Measurements from ENCODE around the gene DAAM1. TPM values are rescaled to one million over a fixed set of nuclear protein-coding genes. Genes with fewer than 3 reads are reported as not detected.

Gene DAAM1
- total RNA-seq, 2 donors from 2014 or later: 61.4 to 67.0 TPM

DNA sequence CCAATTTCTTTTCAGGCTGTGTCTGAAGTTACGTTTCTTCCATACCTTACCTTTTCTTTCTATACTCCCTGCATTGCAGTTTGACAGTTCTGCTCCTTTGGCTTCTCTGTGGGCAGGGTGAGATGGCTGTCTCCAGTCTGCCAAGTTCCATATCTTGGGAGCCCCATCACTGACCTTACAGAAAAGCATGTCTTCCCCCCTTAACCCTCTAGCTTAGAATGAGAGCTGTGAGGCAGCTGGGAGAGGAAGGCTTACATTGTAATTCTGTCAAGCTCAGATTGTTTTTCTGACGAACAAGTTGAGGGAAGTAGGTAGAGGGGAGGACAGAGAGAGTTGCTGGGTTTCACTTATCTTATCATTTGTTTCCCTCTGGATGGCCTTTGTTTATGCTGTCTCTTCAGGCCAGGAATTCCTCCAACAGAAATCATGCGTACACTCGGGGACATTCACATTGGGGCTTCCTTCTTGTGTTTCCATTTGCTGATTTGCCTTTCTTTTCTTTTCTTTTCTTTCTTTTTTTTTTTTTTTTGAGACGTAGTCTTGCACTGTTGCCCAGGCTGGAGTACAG, 9.3 kb downstream of the DAAM1 start:
- peaks cover 0 to 74% of the 10 kb centered on the region in 2 donors for H3K4me1 ChIP-seq
- TF ChIP-seq, protein P1, sequence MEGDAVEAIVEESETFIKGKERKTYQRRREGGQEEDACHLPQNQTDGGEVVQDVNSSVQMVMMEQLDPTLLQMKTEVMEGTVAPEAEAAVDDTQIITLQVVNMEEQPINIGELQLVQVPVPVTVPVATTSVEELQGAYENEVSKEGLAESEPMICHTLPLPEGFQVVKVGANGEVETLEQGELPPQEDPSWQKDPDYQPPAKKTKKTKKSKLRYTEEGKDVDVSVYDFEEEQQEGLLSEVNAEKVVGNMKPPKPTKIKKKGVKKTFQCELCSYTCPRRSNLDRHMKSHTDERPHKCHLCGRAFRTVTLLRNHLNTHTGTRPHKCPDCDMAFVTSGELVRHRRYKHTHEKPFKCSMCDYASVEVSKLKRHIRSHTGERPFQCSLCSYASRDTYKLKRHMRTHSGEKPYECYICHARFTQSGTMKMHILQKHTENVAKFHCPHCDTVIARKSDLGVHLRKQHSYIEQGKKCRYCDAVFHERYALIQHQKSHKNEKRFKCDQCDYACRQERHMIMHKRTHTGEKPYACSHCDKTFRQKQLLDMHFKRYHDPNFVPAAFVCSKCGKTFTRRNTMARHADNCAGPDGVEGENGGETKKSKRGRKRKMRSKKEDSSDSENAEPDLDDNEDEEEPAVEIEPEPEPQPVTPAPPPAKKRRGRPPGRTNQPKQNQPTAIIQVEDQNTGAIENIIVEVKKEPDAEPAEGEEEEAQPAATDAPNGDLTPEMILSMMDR (IDR thresholded peaks at IDR 0.05): no peak
- no peaks in the 10 kb centered on the region for H3K9me3 ChIP-seq
- H3K36me3 ChIP-seq: no peaks in the 10 kb centered on the region
- H3K4me3 ChIP-seq: no peak overlapping the region
- H3K27ac ChIP-seq: peak overlapping the region; percentile 66 to 81
- DNase-seq (ENCODE audit: low spot score): no peak
- no peaks in the 10 kb centered on the region for H3K27me3 ChIP-seq

DNA sequence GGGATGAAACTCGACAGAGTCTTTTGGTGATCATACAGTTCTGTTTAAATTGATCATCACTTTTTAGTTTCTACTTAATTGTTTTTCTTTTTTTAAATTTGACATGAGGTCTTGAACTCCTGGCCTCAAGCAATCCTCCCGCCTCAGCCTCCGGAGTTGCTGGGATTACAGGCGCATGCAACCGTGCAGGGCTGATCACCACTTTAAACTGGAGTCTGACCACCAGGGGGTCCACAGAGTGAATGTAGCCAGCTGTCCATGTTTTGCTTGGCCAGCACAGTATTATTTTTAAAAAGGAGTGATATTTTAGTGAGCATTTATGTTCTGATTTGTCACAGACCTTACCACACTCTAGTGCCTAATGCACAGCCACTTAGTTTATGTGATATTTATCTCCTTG, 10.7 kb downstream of the DAAM1 start:
- Histone ChIP-seq H3K4me3 (no peak overlapping the region), H3K27ac (peak overlapping the region; percentile 66 to 81), H3K4me1 (peaks cover 0 to 68% of the 10 kb centered on the region in 2 donors), H3K9me3 (no peaks in the 10 kb centered on the region), H3K36me3 (no peaks in the 10 kb centered on the region), H3K27me3 (no peaks in the 10 kb centered on the region)
- TF ChIP-seq, protein P1 (IDR thresholded peaks at IDR 0.05): peak in 1 of 2 donors; percentile 16
- no peak for DNase-seq (ENCODE audit: low spot score)

DNA sequence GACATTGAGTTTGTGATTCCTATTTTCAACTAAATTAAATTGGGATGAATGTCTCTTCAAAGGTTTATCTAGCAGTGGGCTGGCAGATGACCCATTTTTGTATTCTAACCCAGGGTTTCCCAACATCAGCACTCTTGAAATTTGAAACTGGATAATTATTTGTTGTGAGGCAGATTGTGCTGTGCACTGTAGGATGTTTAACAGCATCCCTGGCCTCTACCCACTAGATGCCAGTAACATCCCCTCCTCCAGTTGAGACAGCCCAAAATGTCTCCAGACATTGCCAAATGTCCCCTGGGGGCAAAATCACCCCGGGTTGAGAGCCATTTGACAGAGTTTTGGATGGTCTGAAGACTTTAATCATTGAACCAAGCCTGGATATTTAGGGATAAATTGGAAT, 11.1 kb downstream of the DAAM1 start:
- H3K27ac ChIP-seq: peak overlapping the region; percentile 28 to 81
- H3K4me3 ChIP-seq: no peak overlapping the region
- H3K9me3 ChIP-seq: no peaks in the 10 kb centered on the region
- no peaks in the 10 kb centered on the region for H3K27me3 ChIP-seq
- no peak for DNase-seq (ENCODE audit: low spot score)
- peaks cover 0 to 66% of the 10 kb centered on the region in 2 donors for H3K4me1 ChIP-seq
- no peaks in the 10 kb centered on the region for H3K36me3 ChIP-seq
- TF ChIP-seq, protein P1 (IDR thresholded peaks at IDR 0.05): no peak

DNA sequence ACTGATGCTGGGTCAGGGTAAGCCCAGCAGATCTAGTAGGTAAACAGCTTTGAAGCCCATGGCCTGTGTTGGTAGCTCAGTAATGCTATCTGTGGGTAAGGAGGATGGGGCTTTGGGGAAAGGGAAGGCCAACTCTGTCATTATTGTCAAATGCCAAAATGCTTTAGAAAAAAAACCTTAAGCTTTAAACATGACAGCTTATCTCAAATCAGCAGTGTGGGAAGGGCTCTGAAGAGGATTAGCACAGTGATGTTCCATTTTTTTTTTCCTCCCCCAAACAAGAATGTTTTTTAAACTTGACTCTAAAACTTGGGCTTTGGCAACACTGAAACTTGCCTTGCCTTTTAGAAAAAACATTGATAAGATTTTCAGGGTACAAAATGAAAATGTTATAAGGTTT, 11.7 kb downstream of the DAAM1 start:
- no peaks in the 10 kb centered on the region for H3K27me3 ChIP-seq
- H3K27ac ChIP-seq: peak overlapping the region; percentile 28 to 81
- H3K36me3 ChIP-seq: no peaks in the 10 kb centered on the region
- TF ChIP-seq, protein P1 (IDR thresholded peaks at IDR 0.05): no peak
- H3K9me3 ChIP-seq: no peaks in the 10 kb centered on the region
- DNase-seq (ENCODE audit: low spot score): no peak
- peaks cover 0 to 63% of the 10 kb centered on the region in 2 donors for H3K4me1 ChIP-seq
- H3K4me3 ChIP-seq: no peak overlapping the region

DNA sequence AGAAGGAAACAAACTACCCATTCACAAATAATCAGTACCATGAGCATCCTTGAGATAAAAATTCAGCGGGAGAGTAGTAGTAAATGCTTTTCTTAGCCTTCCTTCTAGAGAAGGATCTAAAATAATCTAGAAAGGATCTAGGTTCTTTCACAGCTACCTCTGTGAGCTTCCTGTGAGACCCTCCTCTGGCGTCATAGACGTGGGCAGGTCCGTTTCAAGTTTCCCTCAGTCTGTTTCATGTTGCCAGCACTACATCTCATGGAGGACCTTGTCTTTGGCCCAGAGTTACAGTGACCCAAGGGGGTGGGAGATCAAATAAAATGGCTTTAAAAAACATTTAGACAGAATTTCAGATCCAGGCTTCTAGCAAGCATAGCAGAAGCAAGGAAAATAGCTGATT, 13.6 kb downstream of the DAAM1 start:
- no peak for DNase-seq (ENCODE audit: low spot score)
- TF ChIP-seq, protein P1 (IDR thresholded peaks at IDR 0.05): no peak
- Histone ChIP-seq H3K36me3 (no peaks in the 10 kb centered on the region), H3K4me3 (no peak overlapping the region), H3K9me3 (no peaks in the 10 kb centered on the region), H3K27ac (no peak overlapping the region), H3K4me1 (peaks cover 0 to 52% of the 10 kb centered on the region in 2 donors), H3K27me3 (no peaks in the 10 kb centered on the region)

DNA sequence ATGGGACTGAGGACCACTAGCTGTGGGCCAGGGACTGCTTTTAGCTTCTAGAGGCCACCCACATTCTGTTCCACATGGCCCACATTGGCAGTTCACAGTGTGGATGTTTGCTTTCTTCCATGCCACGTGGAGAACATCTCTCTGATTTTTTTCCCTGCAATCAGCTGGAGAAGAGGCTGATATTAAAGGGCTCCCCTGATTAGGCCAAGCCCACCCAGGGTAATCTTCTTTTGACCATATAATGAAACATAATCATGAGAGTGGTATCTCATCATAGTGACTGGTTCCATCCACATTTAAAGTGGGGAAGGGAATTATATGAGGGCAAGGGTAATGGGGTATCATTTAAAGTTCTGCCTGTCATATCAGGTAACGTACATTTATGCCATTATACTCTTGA, 15.8 kb downstream of the DAAM1 start:
- Histone ChIP-seq H3K9me3 (no peaks in the 10 kb centered on the region), H3K27me3 (no peaks in the 10 kb centered on the region), H3K4me3 (no peak overlapping the region), H3K4me1 (peaks cover 0 to 39% of the 10 kb centered on the region in 2 donors), H3K27ac (no peak overlapping the region), H3K36me3 (no peaks in the 10 kb centered on the region)
- TF ChIP-seq, protein P1 (IDR thresholded peaks at IDR 0.05): no peak
- DNase-seq (ENCODE audit: low spot score): no peak

Data from right atrium auricular region (tissue), 2 donors.